SK-N-SH treated with all-trans-retinoic acid at 6 μM for 48 hours (cell line): ENCODE data around the gene SPR.

Source experiments
- ATAC-seq: fragments of 200-7000 bp; cut with Tn5 transposase; 3 replicates; pipeline ENCODE4 v1.9.1; 2020; ENCODE audit warnings: mild to moderate bottlenecking, moderate library complexity
- ARNTL ChIP-seq: fragments of 450-650 bp; formaldehyde crosslinking; IDR thresholded peaks from 2 replicates; pipeline ENCODE4 v1.5.0; 2020; ENCODE audit warnings: low read depth, mild to moderate bottlenecking, moderate library complexity, borderline replicate concordance
- BACH2 ChIP-seq: fragments of 250-450 bp; sonication (Bioruptor Pico); IDR thresholded peaks from 2 replicates; pipeline ENCODE4 v1.9.0; 2021; ENCODE audit warnings: mild to moderate bottlenecking, borderline replicate concordance
- CREB5 ChIP-seq: fragments of 250-450 bp; sonication (Bioruptor Pico); IDR thresholded peaks from 2 replicates; pipeline ENCODE4 v1.5.1; 2020; ENCODE audit warnings: low read depth, mild to moderate bottlenecking, moderate library complexity
- CSDC2 ChIP-seq: fragments of 250-450 bp; sonication (Bioruptor Pico); IDR thresholded peaks from 2 replicates; pipeline ENCODE4 v1.5.0; 2020; ENCODE audit warnings: mild to moderate bottlenecking, moderate library complexity
- ESRRG ChIP-seq: fragments of 250-450 bp; sonication (Bioruptor Pico); IDR thresholded peaks from 2 replicates; pipeline ENCODE4 v1.6.1; 2021; ENCODE audit warnings: mild to moderate bottlenecking
- GLIS3 ChIP-seq: fragments of 250-450 bp; sonication (Bioruptor Pico); IDR thresholded peaks from 2 replicates; pipeline ENCODE4 v1.5.0; 2020; ENCODE audit warnings: mild to moderate bottlenecking, moderate library complexity
- ISL1 ChIP-seq: fragments of 250-450 bp; sonication (Bioruptor Pico); IDR thresholded peaks from 2 replicates; pipeline ENCODE4 v2.1.2; 2022; ENCODE audit warnings: mild to moderate bottlenecking, moderate library complexity
- OSR1 ChIP-seq: fragments of 250-450 bp; sonication (Bioruptor Pico); IDR thresholded peaks from 2 replicates; pipeline ENCODE4 v1.8.0; 2022; ENCODE audit warnings: moderate library complexity, mild to moderate bottlenecking, inconsistent platforms
- PATZ1 ChIP-seq: fragments of 250-450 bp; sonication (Bioruptor Pico); IDR thresholded peaks from 2 replicates; pipeline ENCODE4 v1.8.0; 2020; ENCODE audit warnings: mild to moderate bottlenecking, moderate library complexity, borderline replicate concordance
- POU6F1 ChIP-seq: fragments of 250-450 bp; sonication (Bioruptor Pico); IDR thresholded peaks from 2 replicates; pipeline ENCODE4 v1.8.0; 2021; ENCODE audit warnings: low read depth, mild to moderate bottlenecking, moderate library complexity, borderline replicate concordance
- PPARA ChIP-seq: fragments of 250-450 bp; sonication (Bioruptor Pico); IDR thresholded peaks from 2 replicates; pipeline ENCODE4 v1.5.0; 2020; ENCODE audit warnings: mild to moderate bottlenecking, borderline replicate concordance
- RARB ChIP-seq: fragments of 250-450 bp; sonication (Bioruptor Pico); IDR thresholded peaks from 2 replicates; pipeline ENCODE4 v1.8.0; 2021; ENCODE audit warnings: mild to moderate bottlenecking, moderate library complexity
- SNAI2 ChIP-seq: fragments of 250-450 bp; sonication (Bioruptor Pico); IDR thresholded peaks from 2 replicates; pipeline ENCODE4 v1.5.0; 2020; ENCODE audit warnings: mild to moderate bottlenecking, moderate library complexity
- TCF4 ChIP-seq: fragments of 250-450 bp; sonication (Bioruptor Pico); IDR thresholded peaks from 2 replicates; pipeline ENCODE4 v1.8.0; 2021; ENCODE audit warnings: mild to moderate bottlenecking, moderate library complexity, borderline replicate concordance
- TOX ChIP-seq: fragments of 250-450 bp; sonication (Bioruptor Pico); IDR thresholded peaks from 2 replicates; pipeline ENCODE4 v1.8.0; 2021; ENCODE audit warnings: mild to moderate bottlenecking, moderate library complexity, borderline replicate concordance
- ZFP3 ChIP-seq: fragments of 250-450 bp; sonication (Bioruptor Pico); IDR thresholded peaks from 2 replicates; pipeline ENCODE4 v1.5.0; 2020; ENCODE audit warnings: mild to moderate bottlenecking, moderate library complexity
- ZFP30 ChIP-seq: fragments of 450-650 bp; formaldehyde crosslinking; IDR thresholded peaks from 2 replicates; pipeline ENCODE4 v1.5.0; 2022; ENCODE audit warnings: mild to moderate bottlenecking, moderate library complexity
- ZNF565 ChIP-seq: fragments of 450-650 bp; formaldehyde crosslinking; conservative IDR thresholded peaks from 2 replicates; pipeline ENCODE4 v1.5.0; 2020; ENCODE audit warnings: low read depth, mild to moderate bottlenecking, moderate library complexity
- ZNF70 ChIP-seq: fragments of 450-650 bp; formaldehyde crosslinking; IDR thresholded peaks from 2 replicates; pipeline ENCODE4 v1.5.0; 2020; ENCODE audit warnings: mild to moderate bottlenecking, moderate library complexity
- ZNF8 ChIP-seq: fragments of 450-650 bp; formaldehyde crosslinking; IDR thresholded peaks from 2 replicates; pipeline ENCODE4 v1.5.0; 2020; ENCODE audit warnings: mild to moderate bottlenecking, moderate library complexity
- TF ChIP-seq, protein P1 (sequence below): fragments of 250-450 bp; sonication (Bioruptor Pico); IDR thresholded peaks from 2 replicates; pipeline ENCODE4 v1.5.0; 2020; ENCODE audit warnings: mild to moderate bottlenecking, moderate library complexity
- TF ChIP-seq, protein P2 (sequence below): fragments of 250-450 bp; sonication (Bioruptor Pico); IDR thresholded peaks from 2 replicates; pipeline ENCODE4 v1.5.1; 2021; ENCODE audit warnings: mild to moderate bottlenecking, moderate library complexity

SPR gene

GRCh38 chr2:72843301-72843700 is 43.9 kb upstream of the SPR start:
- ATAC-seq, result no peak
- TF ChIP-seq GLIS3 (CRISPR knock-in tag) (no peak), ZFP3 (CRISPR knock-in tag) (no peak), TCF4 (no peak), ZNF70 (no peak), POU6F1 (no peak), ZNF8 (CRISPR knock-in tag) (no peak), RARB (no peak), OSR1 (no peak), PATZ1 (no peak), TOX (CRISPR knock-in tag) (no peak), ZFP30 (no peak), ZNF565 (CRISPR knock-in tag) (no peak), CSDC2 (no peak), CREB5 (CRISPR knock-in tag) (no peak), ESRRG (no peak), ISL1 (CRISPR knock-in tag) (no peak), SNAI2 (CRISPR knock-in tag) (no peak), BACH2 (CRISPR knock-in tag) (no peak)

- no peak for TF ChIP-seq GLIS3 (CRISPR knock-in tag)
- TF ChIP-seq OSR1, result no peak
- no peak for TF ChIP-seq ARNTL (CRISPR knock-in tag)
- TF ChIP-seq TCF4, result no peak
- TF ChIP-seq ZFP3 (CRISPR knock-in tag), result no peak
- TF ChIP-seq, protein P1, sequence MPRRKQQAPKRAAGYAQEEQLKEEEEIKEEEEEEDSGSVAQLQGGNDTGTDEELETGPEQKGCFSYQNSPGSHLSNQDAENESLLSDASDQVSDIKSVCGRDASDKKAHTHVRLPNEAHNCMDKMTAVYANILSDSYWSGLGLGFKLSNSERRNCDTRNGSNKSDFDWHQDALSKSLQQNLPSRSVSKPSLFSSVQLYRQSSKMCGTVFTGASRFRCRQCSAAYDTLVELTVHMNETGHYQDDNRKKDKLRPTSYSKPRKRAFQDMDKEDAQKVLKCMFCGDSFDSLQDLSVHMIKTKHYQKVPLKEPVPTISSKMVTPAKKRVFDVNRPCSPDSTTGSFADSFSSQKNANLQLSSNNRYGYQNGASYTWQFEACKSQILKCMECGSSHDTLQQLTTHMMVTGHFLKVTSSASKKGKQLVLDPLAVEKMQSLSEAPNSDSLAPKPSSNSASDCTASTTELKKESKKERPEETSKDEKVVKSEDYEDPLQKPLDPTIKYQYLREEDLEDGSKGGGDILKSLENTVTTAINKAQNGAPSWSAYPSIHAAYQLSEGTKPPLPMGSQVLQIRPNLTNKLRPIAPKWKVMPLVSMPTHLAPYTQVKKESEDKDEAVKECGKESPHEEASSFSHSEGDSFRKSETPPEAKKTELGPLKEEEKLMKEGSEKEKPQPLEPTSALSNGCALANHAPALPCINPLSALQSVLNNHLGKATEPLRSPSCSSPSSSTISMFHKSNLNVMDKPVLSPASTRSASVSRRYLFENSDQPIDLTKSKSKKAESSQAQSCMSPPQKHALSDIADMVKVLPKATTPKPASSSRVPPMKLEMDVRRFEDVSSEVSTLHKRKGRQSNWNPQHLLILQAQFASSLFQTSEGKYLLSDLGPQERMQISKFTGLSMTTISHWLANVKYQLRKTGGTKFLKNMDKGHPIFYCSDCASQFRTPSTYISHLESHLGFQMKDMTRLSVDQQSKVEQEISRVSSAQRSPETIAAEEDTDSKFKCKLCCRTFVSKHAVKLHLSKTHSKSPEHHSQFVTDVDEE, result no peak
- ATAC-seq, result no peak
Observed at GRCh38 chr2:72846171-72847095, 40.8 kb upstream of the SPR start.

GRCh38 chr2:72847534-72848315 is 39.5 kb upstream of the SPR start:
- ATAC-seq, result no peak
- TF ChIP-seq PPARA (CRISPR knock-in tag) (no peak), RARB (no peak), BACH2 (CRISPR knock-in tag) (no peak), ARNTL (CRISPR knock-in tag) (no peak), ZNF8 (CRISPR knock-in tag) (no peak), TOX (CRISPR knock-in tag) (no peak), GLIS3 (CRISPR knock-in tag) (no peak), OSR1 (no peak), ZFP3 (CRISPR knock-in tag) (no peak), POU6F1 (no peak), PATZ1 (no peak)
- TF ChIP-seq, protein P2, sequence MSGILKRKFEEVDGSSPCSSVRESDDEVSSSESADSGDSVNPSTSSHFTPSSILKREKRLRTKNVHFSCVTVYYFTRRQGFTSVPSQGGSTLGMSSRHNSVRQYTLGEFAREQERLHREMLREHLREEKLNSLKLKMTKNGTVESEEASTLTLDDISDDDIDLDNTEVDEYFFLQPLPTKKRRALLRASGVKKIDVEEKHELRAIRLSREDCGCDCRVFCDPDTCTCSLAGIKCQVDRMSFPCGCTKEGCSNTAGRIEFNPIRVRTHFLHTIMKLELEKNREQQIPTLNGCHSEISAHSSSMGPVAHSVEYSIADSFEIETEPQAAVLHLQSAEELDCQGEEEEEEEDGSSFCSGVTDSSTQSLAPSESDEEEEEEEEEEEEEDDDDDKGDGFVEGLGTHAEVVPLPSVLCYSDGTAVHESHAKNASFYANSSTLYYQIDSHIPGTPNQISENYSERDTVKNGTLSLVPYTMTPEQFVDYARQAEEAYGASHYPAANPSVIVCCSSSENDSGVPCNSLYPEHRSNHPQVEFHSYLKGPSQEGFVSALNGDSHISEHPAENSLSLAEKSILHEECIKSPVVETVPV (CRISPR knock-in tag), result no peak
